Endothelial cell of umbilical vein (primary cell): ENCODE results near the gene CARD9.

Experiments used
- EZH2 ChIP-seq: IDR thresholded peaks from 2 replicates; pipeline ENCODE4 v1.6.1; 2012; ENCODE audit warnings: borderline replicate concordance, low read depth, mild to moderate bottlenecking, moderate library complexity, low read length, inconsistent platforms; ENCODE audit not compliant: severe bottlenecking
- JUN ChIP-seq: IDR thresholded peaks from 2 replicates; pipeline ENCODE4 v1.6.1; 2011; ENCODE audit warnings: borderline replicate concordance, low read depth; ENCODE audit not compliant: insufficient read length, insufficient read depth
- MYC ChIP-seq: IDR thresholded peaks from one replicate; pipeline ENCODE4 v1.6.1; 2011; ENCODE audit warnings: mild to moderate bottlenecking, low read depth, low read length
- POLR2A ChIP-seq: IDR thresholded peaks from 2 replicates; pipeline ENCODE4 v1.6.1; 2012; ENCODE audit warnings: low read depth, mild to moderate bottlenecking, control low read depth, low read length
- POLR2AphosphoS5 ChIP-seq: IDR thresholded peaks from 2 replicates; pipeline ENCODE4 v1.6.1; 2012; ENCODE audit warnings: low read depth, mild to moderate bottlenecking, control low read depth, low read length, moderate library complexity; ENCODE audit not compliant: insufficient read depth
- TF ChIP-seq, protein P1 (sequence below), 2 donors: IDR thresholded peaks; 1 replicate in 1 of 2; 2 replicates in 1 of 2; pipeline ENCODE4 v1.5.1; 2011; ENCODE audit warnings: low read length in 2 of 2, mild to moderate bottlenecking in 2 of 2, moderate library complexity in 2 of 2, control low read depth in 1 of 2, inconsistent platforms in 1 of 2, low read depth in 1 of 2; ENCODE audit not compliant: insufficient read depth in 1 of 2; ENCODE audit errors: extremely low read depth in 1 of 2
- TF ChIP-seq, protein P2 (sequence below): IDR thresholded peaks from 2 replicates; pipeline ENCODE4 v1.6.1; 2011; ENCODE audit not compliant: insufficient read depth, insufficient read length

DNA sequence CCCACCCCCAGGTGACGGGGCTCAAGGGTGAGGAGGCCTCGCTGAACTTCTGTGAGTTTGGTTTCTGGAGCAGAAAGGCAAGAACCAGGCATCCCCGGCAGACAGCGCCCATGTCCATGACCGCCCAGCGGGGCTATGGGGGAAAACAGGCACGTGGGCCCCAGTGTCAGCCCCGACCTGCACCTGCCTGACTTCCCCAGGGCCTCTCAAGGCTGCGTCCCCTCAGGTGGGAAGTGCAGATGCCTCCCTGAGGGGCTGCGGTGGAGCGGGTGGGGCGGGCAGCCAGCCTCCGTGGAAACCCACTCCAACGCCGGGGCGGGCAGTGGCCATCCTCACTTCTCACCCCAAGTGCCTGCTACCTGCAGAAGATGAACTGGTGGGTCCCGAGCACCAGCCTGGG is 6.9 kb upstream of the CARD9 start:
- TF ChIP-seq, protein P1, sequence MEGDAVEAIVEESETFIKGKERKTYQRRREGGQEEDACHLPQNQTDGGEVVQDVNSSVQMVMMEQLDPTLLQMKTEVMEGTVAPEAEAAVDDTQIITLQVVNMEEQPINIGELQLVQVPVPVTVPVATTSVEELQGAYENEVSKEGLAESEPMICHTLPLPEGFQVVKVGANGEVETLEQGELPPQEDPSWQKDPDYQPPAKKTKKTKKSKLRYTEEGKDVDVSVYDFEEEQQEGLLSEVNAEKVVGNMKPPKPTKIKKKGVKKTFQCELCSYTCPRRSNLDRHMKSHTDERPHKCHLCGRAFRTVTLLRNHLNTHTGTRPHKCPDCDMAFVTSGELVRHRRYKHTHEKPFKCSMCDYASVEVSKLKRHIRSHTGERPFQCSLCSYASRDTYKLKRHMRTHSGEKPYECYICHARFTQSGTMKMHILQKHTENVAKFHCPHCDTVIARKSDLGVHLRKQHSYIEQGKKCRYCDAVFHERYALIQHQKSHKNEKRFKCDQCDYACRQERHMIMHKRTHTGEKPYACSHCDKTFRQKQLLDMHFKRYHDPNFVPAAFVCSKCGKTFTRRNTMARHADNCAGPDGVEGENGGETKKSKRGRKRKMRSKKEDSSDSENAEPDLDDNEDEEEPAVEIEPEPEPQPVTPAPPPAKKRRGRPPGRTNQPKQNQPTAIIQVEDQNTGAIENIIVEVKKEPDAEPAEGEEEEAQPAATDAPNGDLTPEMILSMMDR (IDR thresholded peaks at IDR 0.05; ENCODE audit: extremely low read depth in 1 of 2, insufficient read depth in 1 of 2, low read depth in 1 of 2, low read length in 2 of 2), result no peak
- TF ChIP-seq EZH2 (no peak), POLR2A (no peak), POLR2AphosphoS5 (no peak), JUN (no peak), MYC (no peak)
- TF ChIP-seq, protein P2, sequence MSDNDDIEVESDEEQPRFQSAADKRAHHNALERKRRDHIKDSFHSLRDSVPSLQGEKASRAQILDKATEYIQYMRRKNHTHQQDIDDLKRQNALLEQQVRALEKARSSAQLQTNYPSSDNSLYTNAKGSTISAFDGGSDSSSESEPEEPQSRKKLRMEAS, result no peak
